ENCODE measurements around the gene ATP2B1.

Gene ATP2B1

DNA sequence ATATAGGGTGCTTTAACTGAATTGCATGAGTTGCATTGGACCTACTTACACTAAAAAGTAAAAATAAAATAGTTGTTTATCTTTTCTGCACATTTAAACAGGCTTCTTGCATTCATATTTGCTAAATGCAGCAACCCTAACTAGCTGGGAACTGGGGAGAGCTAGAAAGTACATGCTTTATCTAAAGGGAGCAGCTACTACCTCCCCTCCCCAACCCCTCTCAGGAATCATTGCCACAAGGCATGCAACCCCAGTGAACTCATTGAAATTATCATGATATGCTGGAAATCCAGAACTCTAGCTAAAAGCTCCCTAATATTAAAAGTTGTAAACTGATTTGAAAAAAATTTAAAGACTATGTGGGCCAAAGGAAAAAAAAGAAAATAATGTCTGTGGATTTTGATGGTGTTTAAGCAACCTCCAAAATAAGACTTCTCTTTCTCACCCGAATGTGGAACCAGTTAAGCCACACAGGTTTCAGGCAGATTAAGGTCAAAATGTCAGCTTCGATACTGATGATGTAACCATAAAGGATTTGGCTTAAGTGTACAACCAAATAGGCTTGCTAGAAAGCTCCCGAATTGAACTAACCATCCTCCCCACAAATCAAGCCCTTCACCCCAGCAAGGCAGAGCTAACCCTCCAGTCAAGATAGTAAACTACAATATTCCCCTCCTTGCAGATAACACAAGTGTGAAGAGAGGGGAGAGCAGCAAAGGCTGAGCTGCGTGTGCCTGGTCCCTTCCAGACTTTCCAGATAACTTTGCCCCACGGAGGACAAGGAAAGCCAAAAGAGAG, 169.0 kb downstream of the ATP2B1 start:
- DNase-seq (ENCODE audit: low read depth) = no peak

DNA sequence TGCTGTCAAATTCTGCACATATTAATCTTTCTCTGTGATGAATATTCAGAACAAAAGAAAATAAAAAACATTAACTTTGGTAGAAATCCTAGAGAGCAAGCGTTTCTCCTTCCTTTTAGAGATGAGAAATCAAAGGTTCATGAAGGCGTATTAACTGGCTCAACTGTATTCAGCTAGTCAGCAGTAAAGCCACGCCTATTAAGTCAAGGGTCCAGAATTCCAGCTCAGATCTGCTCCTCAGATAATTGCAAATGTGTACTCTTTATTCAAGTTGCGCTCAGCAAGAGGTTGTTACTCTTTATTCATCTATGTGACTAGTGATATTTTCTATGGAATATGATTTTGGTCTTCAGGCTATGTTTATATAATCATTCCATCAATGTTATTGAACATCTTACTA, 169.7 kb downstream of the ATP2B1 start:
- DNase-seq (ENCODE audit: low read depth) = no peak

All from stimulated activated CD8-positive, alpha-beta memory T cell treated with anti-CD3 and anti-CD28 coated beads, Interleukin-15, amount 100 ng/mL, for 1 hour (primary cell).